HEK293 (cell line): ENCODE data around the gene SAMD4A.

Source experiments
- CTCF ChIA-PET: fragments of 350-600 bp; formaldehyde crosslinking; extraction: SDS; loops from one replicate; lab custom pipeline; 2021; ENCODE audit warnings: antibody characterized with exemption; lab: Yijun Ruan, JAX
- POLR2A ChIA-PET: fragments of 300-600 bp; formaldehyde crosslinking; extraction: SDS; loops from one replicate; lab custom pipeline; 2020; ENCODE audit warnings: antibody characterized with exemption, inconsistent platforms; lab: Yijun Ruan, JAX
- H3K27ac ChIP-seq: fragments of 200-500 bp; sonication (Bioruptor generic); 2 replicates; pipeline ENCODE4 v1.5.1; 2014; ENCODE audit warnings: low read depth, low read length, control low read depth, inconsistent platforms; ENCODE audit errors: extremely low read depth
- H3K36me3 ChIP-seq, 2 experiments: fragments of 200-500 bp in 1 of 2; sonication (Bioruptor generic) in 1 of 2; 1 replicate in 1 of 2; 2 replicates in 1 of 2; pipeline ENCODE4 v1.5.1; 2014 to 2017; ENCODE audit warnings: inconsistent platforms in 2 of 2, low read length in 2 of 2; ENCODE audit not compliant: control insufficient read depth in 2 of 2, insufficient read depth in 1 of 2
- H3K4me1 ChIP-seq: fragments of 200-500 bp; sonication (Bioruptor generic); 2 replicates; pipeline ENCODE4 v1.5.1; 2014; ENCODE audit warnings: mild to moderate bottlenecking, low read length, inconsistent platforms; ENCODE audit not compliant: control insufficient read depth, insufficient read depth
- H3K4me3 ChIP-seq: 2 replicates; pipeline ENCODE4 v1.5.1; 2011; ENCODE audit warnings: low read depth, mild to moderate bottlenecking, control low read depth, low read length, moderate library complexity
- H3K9me3 ChIP-seq: fragments of 200-500 bp; sonication (Bioruptor generic); 2 replicates; pipeline ENCODE4 v1.5.1; 2014; ENCODE audit warnings: low read depth, low read length, inconsistent platforms; ENCODE audit not compliant: control insufficient read depth, insufficient read depth
- EGR2 ChIP-seq: fragments of 450-650 bp; formaldehyde crosslinking; IDR thresholded peaks from 2 replicates; pipeline ENCODE4 v1.5.1; 2016; ENCODE audit warnings: low read depth, missing biosample characterization, missing genetic modification characterization
- GFI1B ChIP-seq: fragments of 450-650 bp; formaldehyde crosslinking; IDR thresholded peaks from 2 replicates; pipeline ENCODE4 v1.5.1; 2016; ENCODE audit warnings: missing biosample characterization, missing genetic modification characterization
- GLIS1 ChIP-seq: fragments of 450-650 bp; formaldehyde crosslinking; IDR thresholded peaks from 2 replicates; pipeline ENCODE4 v1.5.1; 2016; ENCODE audit warnings: missing biosample characterization, missing genetic modification characterization
- KLF7 ChIP-seq: fragments of 450-650 bp; formaldehyde crosslinking; IDR thresholded peaks from 2 replicates; pipeline ENCODE4 v1.5.1; 2016; ENCODE audit warnings: missing biosample characterization, missing genetic modification characterization, borderline replicate concordance
- MYNN ChIP-seq: fragments of 450-650 bp; formaldehyde crosslinking; IDR thresholded peaks from 2 replicates; pipeline ENCODE4 v1.5.1; 2016; ENCODE audit warnings: missing biosample characterization, missing genetic modification characterization, borderline replicate concordance
- TRIM28 ChIP-seq: IDR thresholded peaks from 2 replicates; pipeline ENCODE4 v1.6.1; 2011; ENCODE audit warnings: low read length, control low read depth, borderline replicate concordance
- WT1 ChIP-seq: fragments of 450-650 bp; formaldehyde crosslinking; IDR thresholded peaks from 2 replicates; pipeline ENCODE4 v1.5.1; 2016; ENCODE audit warnings: missing biosample characterization, missing genetic modification characterization
- ZBTB17 ChIP-seq: fragments of 450-650 bp; formaldehyde crosslinking; IDR thresholded peaks from 2 replicates; pipeline ENCODE4 v1.5.1; 2016; ENCODE audit warnings: missing biosample characterization, missing genetic modification characterization
- ZBTB6 ChIP-seq: fragments of 450-650 bp; formaldehyde crosslinking; IDR thresholded peaks from 2 replicates; pipeline ENCODE4 v1.5.1; 2017; ENCODE audit warnings: missing biosample characterization, missing genetic modification characterization
- ZBTB7A ChIP-seq: fragments of 450-650 bp; formaldehyde crosslinking; IDR thresholded peaks from 2 replicates; pipeline ENCODE4 v1.5.1; 2016; ENCODE audit warnings: low read depth, missing biosample characterization, missing genetic modification characterization
- ZNF10 ChIP-seq: fragments of 450-650 bp; formaldehyde crosslinking; IDR thresholded peaks from 2 replicates; pipeline ENCODE4 v1.5.1; 2017; ENCODE audit warnings: missing biosample characterization, missing genetic modification characterization
- ZNF112 ChIP-seq: fragments of 450-650 bp; formaldehyde crosslinking; IDR thresholded peaks from 2 replicates; pipeline ENCODE4 v1.5.0; 2017; ENCODE audit warnings: missing biosample characterization, missing genetic modification characterization
- ZNF121 ChIP-seq: fragments of 450-650 bp; formaldehyde crosslinking; IDR thresholded peaks from 2 replicates; pipeline ENCODE4 v1.5.1; 2016; ENCODE audit warnings: missing biosample characterization, missing genetic modification characterization
- ZNF132 ChIP-seq: fragments of 450-650 bp; formaldehyde crosslinking; IDR thresholded peaks from 2 replicates; pipeline ENCODE4 v1.5.1; 2017; ENCODE audit warnings: missing biosample characterization, missing genetic modification characterization, borderline replicate concordance
- ZNF169 ChIP-seq: fragments of 450-650 bp; formaldehyde crosslinking; IDR thresholded peaks from 2 replicates; pipeline ENCODE4 v1.5.1; 2016; ENCODE audit warnings: missing biosample characterization, missing genetic modification characterization
- ZNF184 ChIP-seq: fragments of 450-650 bp; IDR thresholded peaks from 2 replicates; pipeline ENCODE4 v1.5.1; 2018; ENCODE audit warnings: missing biosample characterization, mild to moderate bottlenecking, missing genetic modification characterization
- ZNF211 ChIP-seq: fragments of 450-650 bp; formaldehyde crosslinking; IDR thresholded peaks from 2 replicates; pipeline ENCODE4 v1.5.1; 2016; ENCODE audit warnings: low read depth, missing biosample characterization, missing genetic modification characterization
- ZNF23 ChIP-seq: fragments of 450-650 bp; formaldehyde crosslinking; IDR thresholded peaks from 2 replicates; pipeline ENCODE4 v1.5.1; 2016; ENCODE audit warnings: missing biosample characterization, missing genetic modification characterization, borderline replicate concordance
- ZNF239 ChIP-seq: fragments of 450-650 bp; formaldehyde crosslinking; IDR thresholded peaks from 2 replicates; pipeline ENCODE4 v1.5.1; 2016; ENCODE audit warnings: missing biosample characterization, missing genetic modification characterization
- ZNF266 ChIP-seq: fragments of 450-650 bp; formaldehyde crosslinking; IDR thresholded peaks from 2 replicates; pipeline ENCODE4 v1.5.1; 2016; ENCODE audit warnings: missing biosample characterization, missing genetic modification characterization, low read depth
- ZNF473 ChIP-seq: fragments of 450-650 bp; formaldehyde crosslinking; IDR thresholded peaks from 2 replicates; pipeline ENCODE4 v1.5.1; 2017; ENCODE audit warnings: missing biosample characterization, missing genetic modification characterization
- ZNF48 ChIP-seq: fragments of 450-650 bp; formaldehyde crosslinking; IDR thresholded peaks from 2 replicates; pipeline ENCODE4 v1.5.1; 2016; ENCODE audit warnings: missing biosample characterization, missing genetic modification characterization
- ZNF544 ChIP-seq: fragments of 450-650 bp; formaldehyde crosslinking; IDR thresholded peaks from 2 replicates; pipeline ENCODE4 v1.5.0; 2017; ENCODE audit warnings: missing biosample characterization, missing genetic modification characterization
- ZNF560 ChIP-seq: fragments of 450-650 bp; formaldehyde crosslinking; IDR thresholded peaks from 2 replicates; pipeline ENCODE4 v1.5.1; 2017; ENCODE audit warnings: missing biosample characterization, missing genetic modification characterization, borderline replicate concordance
- ZNF624 ChIP-seq: fragments of 450-650 bp; formaldehyde crosslinking; IDR thresholded peaks from 2 replicates; pipeline ENCODE4 v1.5.1; 2017; ENCODE audit warnings: missing biosample characterization, missing genetic modification characterization
- ZNF626 ChIP-seq: fragments of 450-650 bp; sonication (Bioruptor Pico); formaldehyde crosslinking; IDR thresholded peaks from 2 replicates; pipeline ENCODE4 v1.5.1; 2018; ENCODE audit warnings: missing biosample characterization, missing genetic modification characterization, inconsistent platforms
- ZNF658 ChIP-seq: fragments of 450-650 bp; formaldehyde crosslinking; IDR thresholded peaks from 2 replicates; pipeline ENCODE4; 2016; ENCODE audit warnings: missing biosample characterization, missing genetic modification characterization
- ZNF701 ChIP-seq: fragments of 450-650 bp; formaldehyde crosslinking; IDR thresholded peaks from 2 replicates; pipeline ENCODE4 v1.5.1; 2016; ENCODE audit warnings: missing biosample characterization, missing genetic modification characterization
- ZNF76 ChIP-seq: fragments of 450-650 bp; formaldehyde crosslinking; IDR thresholded peaks from 2 replicates; pipeline ENCODE4; 2016; ENCODE audit warnings: low read depth, missing biosample characterization, missing genetic modification characterization, borderline replicate concordance
- ZNF768 ChIP-seq: fragments of 450-650 bp; formaldehyde crosslinking; IDR thresholded peaks from 2 replicates; pipeline ENCODE4 v1.5.1; 2018; ENCODE audit warnings: missing biosample characterization, mild to moderate bottlenecking, missing genetic modification characterization
- ZNF777 ChIP-seq: fragments of 450-650 bp; formaldehyde crosslinking; IDR thresholded peaks from 2 replicates; pipeline ENCODE4 v1.5.1; 2017; ENCODE audit warnings: missing biosample characterization, missing genetic modification characterization, borderline replicate concordance
- ZNF785 ChIP-seq: fragments of 450-650 bp; formaldehyde crosslinking; IDR thresholded peaks from 2 replicates; pipeline ENCODE4 v1.5.1; 2016; ENCODE audit warnings: missing biosample characterization, missing genetic modification characterization
- ZSCAN23 ChIP-seq: fragments of 450-650 bp; formaldehyde crosslinking; IDR thresholded peaks from 2 replicates; pipeline ENCODE4 v1.5.1; 2016; ENCODE audit warnings: missing biosample characterization, missing genetic modification characterization
- TF ChIP-seq, protein P1 (sequence below): fragments of 450-650 bp; formaldehyde crosslinking; IDR thresholded peaks from 2 replicates; pipeline ENCODE4 v1.5.1; 2017; ENCODE audit warnings: missing biosample characterization, missing genetic modification characterization
- TF ChIP-seq, protein P2 (sequence below): fragments of 450-650 bp; formaldehyde crosslinking; IDR thresholded peaks from 2 replicates; pipeline ENCODE4 v1.5.1; 2016; ENCODE audit warnings: missing biosample characterization, missing genetic modification characterization

The SAMD4A gene

DNA sequence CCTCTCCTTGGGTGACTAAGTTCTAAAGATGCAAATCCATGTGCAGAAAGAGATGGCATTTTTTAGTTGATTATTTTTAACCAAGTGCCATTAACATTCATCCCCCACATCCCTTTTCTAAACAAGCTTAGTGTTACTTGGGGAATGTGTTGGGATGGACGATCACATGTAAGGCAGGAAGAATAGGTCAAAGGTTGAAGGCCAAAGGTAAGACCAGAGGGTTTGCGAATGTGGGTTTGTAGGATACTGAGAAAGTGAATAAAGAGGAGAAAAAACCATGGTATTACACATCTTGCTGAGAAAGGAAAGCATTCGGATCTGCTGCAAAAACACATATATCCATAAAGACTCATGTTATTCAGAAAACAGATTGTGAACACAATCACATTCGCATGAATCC lies 224.1 kb downstream of the SAMD4A start (continued):
- no peak for TF ChIP-seq ZNF777
- TF ChIP-seq KLF7 (tag by site-specific recombination): no peak
- TF ChIP-seq ZNF239 (tag by site-specific recombination): no peak
- no peak for TF ChIP-seq ZNF785 (tag by site-specific recombination)

DNA sequence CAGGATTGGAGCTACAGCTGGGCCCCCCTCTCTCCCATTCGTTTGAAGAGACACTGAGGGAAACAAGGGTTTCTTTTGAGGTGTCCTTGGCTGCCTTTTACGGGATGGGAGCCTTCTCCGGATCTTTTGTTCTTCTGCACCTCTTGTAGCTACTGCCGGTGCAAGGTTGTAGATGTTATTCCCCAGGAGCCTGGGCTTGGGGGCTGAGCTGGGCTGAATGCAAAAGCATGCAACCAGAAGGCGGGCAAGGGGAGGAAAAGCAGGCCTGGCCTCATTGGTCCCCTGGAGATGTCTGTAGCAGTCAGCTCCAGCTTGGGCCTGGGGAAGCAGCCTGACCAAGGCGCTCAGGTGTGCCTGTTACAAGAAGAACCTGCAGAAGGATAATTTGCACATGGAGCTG lies 225.4 kb downstream of the SAMD4A start:
- CTCF ChIA-PET: interaction anchor here (0.6 to 3.4 kb wide), 6 partner anchors 19 to 515 kb away, joined by 3 to 16 read pairs (median 4); no protein-coding TSS in a partner anchor

DNA sequence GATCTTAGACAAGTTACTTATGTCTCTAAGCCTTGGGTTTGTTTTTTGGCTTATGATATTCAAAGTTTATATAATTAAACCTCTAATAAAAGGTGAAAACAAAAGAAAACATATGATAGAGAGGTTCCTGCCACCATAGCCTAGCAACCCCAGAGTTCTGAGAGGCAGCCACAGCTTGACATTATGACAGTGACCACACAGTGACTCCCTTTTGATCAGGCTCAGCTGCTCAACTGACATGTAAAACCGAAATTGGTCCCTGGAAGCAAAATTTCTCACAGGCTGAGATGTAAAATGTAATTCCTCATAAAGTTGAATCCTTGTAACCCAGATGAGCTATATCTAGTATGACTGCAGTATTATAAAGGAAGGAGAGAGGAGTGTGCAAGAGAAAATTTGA lies 227.2 kb downstream of the SAMD4A start:
- Histone ChIP-seq H3K36me3 (peaks cover 0 to 6% of the 10 kb centered on the region in 2 experiments; a peak in 1 of 3 replicates), H3K9me3 (no peaks in the 10 kb centered on the region), H3K27ac (no peak overlapping the region), H3K4me1 (no peaks in the 10 kb centered on the region), H3K4me3 (no peak overlapping the region)
- ChIA-PET POLR2A (no interaction called here), CTCF (interaction anchor here (0.6 to 3.4 kb wide), 7 partner anchors 11 to 446 kb away, joined by 3 to 16 read pairs (median 4); no protein-coding TSS in a partner anchor)
- no peak for TF ChIP-seq ZNF658 (tag by site-specific recombination)
- TF ChIP-seq, protein P1, sequence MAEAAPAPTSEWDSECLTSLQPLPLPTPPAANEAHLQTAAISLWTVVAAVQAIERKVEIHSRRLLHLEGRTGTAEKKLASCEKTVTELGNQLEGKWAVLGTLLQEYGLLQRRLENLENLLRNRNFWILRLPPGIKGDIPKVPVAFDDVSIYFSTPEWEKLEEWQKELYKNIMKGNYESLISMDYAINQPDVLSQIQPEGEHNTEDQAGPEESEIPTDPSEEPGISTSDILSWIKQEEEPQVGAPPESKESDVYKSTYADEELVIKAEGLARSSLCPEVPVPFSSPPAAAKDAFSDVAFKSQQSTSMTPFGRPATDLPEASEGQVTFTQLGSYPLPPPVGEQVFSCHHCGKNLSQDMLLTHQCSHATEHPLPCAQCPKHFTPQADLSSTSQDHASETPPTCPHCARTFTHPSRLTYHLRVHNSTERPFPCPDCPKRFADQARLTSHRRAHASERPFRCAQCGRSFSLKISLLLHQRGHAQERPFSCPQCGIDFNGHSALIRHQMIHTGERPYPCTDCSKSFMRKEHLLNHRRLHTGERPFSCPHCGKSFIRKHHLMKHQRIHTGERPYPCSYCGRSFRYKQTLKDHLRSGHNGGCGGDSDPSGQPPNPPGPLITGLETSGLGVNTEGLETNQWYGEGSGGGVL: no peak
- TF ChIP-seq ZNF266 (tag by site-specific recombination): no peak
- TF ChIP-seq GFI1B (tag by site-specific recombination): no peak
- TF ChIP-seq ZNF768 (tag by site-specific recombination): no peak
- TF ChIP-seq ZSCAN23 (tag by site-specific recombination): no peak
- no peak for TF ChIP-seq ZNF560
- TF ChIP-seq ZBTB17 (tag by site-specific recombination): no peak
- TF ChIP-seq ZNF184 (tag by site-specific recombination): no peak
- no peak for TF ChIP-seq ZNF10 (tag by site-specific recombination)
- no peak for TF ChIP-seq ZNF48 (tag by site-specific recombination)
- no peak for TF ChIP-seq ZBTB7A (tag by site-specific recombination)
- TF ChIP-seq ZNF626: no peak
- no peak for TF ChIP-seq ZNF544 (tag by site-specific recombination)
- TF ChIP-seq ZNF473 (tag by site-specific recombination): no peak
- TF ChIP-seq ZNF169 (tag by site-specific recombination): no peak
- TF ChIP-seq, all 188 proteins: peak for 0

More for the DNA sequence above, 225.4 kb downstream of the SAMD4A start:
- POLR2A ChIA-PET: no interaction called here
- TF ChIP-seq GLIS1 (tag by site-specific recombination) (no peak), ZNF777 (no peak), ZNF23 (tag by site-specific recombination) (no peak), EGR2 (tag by site-specific recombination) (no peak), ZNF211 (tag by site-specific recombination) (no peak), WT1 (tag by site-specific recombination) (no peak), ZNF624 (no peak), ZNF473 (tag by site-specific recombination) (no peak), ZNF121 (no peak), ZNF701 (no peak), MYNN (tag by site-specific recombination) (no peak), ZNF76 (tag by site-specific recombination) (no peak), ZNF132 (tag by site-specific recombination) (no peak), TRIM28 (no peak), ZNF112 (no peak), ZBTB6 (no peak)
- TF ChIP-seq, protein P2, sequence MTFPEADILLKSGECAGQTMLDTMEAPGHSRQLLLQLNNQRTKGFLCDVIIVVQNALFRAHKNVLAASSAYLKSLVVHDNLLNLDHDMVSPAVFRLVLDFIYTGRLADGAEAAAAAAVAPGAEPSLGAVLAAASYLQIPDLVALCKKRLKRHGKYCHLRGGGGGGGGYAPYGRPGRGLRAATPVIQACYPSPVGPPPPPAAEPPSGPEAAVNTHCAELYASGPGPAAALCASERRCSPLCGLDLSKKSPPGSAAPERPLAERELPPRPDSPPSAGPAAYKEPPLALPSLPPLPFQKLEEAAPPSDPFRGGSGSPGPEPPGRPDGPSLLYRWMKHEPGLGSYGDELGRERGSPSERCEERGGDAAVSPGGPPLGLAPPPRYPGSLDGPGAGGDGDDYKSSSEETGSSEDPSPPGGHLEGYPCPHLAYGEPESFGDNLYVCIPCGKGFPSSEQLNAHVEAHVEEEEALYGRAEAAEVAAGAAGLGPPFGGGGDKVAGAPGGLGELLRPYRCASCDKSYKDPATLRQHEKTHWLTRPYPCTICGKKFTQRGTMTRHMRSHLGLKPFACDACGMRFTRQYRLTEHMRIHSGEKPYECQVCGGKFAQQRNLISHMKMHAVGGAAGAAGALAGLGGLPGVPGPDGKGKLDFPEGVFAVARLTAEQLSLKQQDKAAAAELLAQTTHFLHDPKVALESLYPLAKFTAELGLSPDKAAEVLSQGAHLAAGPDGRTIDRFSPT (tag by site-specific recombination): no peak
- H3K9me3 ChIP-seq: no peaks in the 10 kb centered on the region
- no peaks in the 10 kb centered on the region for H3K4me1 ChIP-seq
- no peak overlapping the region for H3K4me3 ChIP-seq
- H3K27ac ChIP-seq: no peak overlapping the region
- peaks cover 0 to 6% of the 10 kb centered on the region in 2 experiments; a peak in 1 of 3 replicates for H3K36me3 ChIP-seq
